HepG2 (cell line): Measurements from ENCODE around the gene PPY.

Source experiments
- ETV6 ChIP-seq: sonication (generic); formaldehyde crosslinking; conservative IDR thresholded peaks from 2 replicates; pipeline ENCODE4 v1.4.0; 2020; ENCODE audit warnings: missing genetic modification reagents
- FIP1L1 ChIP-seq: fragments of 200-400 bp; formaldehyde crosslinking; IDR thresholded peaks from 2 replicates; pipeline ENCODE4 v1.6.1; 2018; ENCODE audit warnings: low read depth, mild to moderate bottlenecking, low read length, moderate library complexity, borderline replicate concordance; ENCODE audit not compliant: insufficient read depth
- NFE2L2 ChIP-seq: fragments of 150-350 bp; IDR thresholded peaks from 2 replicates; pipeline ENCODE4 v1.6.1; 2014; ENCODE audit warnings: low read length
- NFIC ChIP-seq: IDR thresholded peaks from 2 replicates; pipeline ENCODE4 v1.6.1; 2012; ENCODE audit warnings: mild to moderate bottlenecking, low read length, inconsistent platforms
- SETDB1 ChIP-seq: sonication (generic); formaldehyde crosslinking; IDR thresholded peaks from 2 replicates; pipeline ENCODE4 v1.5.1; 2020; ENCODE audit warnings: missing genetic modification reagents, mild to moderate bottlenecking, borderline replicate concordance
- TAF1 ChIP-seq: sonication (generic); formaldehyde crosslinking; IDR thresholded peaks from 2 replicates; pipeline ENCODE4 v1.4.0; 2020; ENCODE audit warnings: missing genetic modification reagents
- TF ChIP-seq, protein P1 (sequence below): sonication (generic); formaldehyde crosslinking; IDR thresholded peaks from 2 replicates; pipeline ENCODE4 v1.5.0; 2020; ENCODE audit warnings: mild to moderate bottlenecking, missing genetic modification reagents, moderate library complexity
- TF ChIP-seq, protein P2 (sequence below): sonication (generic); formaldehyde crosslinking; IDR thresholded peaks from 2 replicates; pipeline ENCODE4 v1.4.0; 2020; ENCODE audit warnings: missing genetic modification reagents

DNA sequence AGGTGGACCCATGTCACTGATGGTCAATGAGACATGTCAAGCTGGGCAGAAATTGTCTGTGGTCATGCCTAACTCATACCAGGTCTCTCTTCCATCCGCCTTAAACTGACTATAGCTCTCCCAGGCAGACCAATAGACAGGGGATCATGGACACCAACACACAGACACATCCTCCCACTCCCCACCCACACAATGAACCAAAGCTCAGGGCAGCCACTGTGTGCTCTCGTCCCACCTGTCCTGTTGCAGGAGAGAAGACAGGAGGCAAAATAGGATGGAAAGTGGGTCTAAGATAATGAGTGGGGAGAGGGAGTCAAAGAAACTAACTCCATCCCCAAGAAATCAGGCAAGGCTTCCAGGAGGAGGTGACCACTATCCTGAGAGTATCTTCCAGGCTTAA lies 8.3 kb upstream of the PPY start:
- TF ChIP-seq, protein P1, sequence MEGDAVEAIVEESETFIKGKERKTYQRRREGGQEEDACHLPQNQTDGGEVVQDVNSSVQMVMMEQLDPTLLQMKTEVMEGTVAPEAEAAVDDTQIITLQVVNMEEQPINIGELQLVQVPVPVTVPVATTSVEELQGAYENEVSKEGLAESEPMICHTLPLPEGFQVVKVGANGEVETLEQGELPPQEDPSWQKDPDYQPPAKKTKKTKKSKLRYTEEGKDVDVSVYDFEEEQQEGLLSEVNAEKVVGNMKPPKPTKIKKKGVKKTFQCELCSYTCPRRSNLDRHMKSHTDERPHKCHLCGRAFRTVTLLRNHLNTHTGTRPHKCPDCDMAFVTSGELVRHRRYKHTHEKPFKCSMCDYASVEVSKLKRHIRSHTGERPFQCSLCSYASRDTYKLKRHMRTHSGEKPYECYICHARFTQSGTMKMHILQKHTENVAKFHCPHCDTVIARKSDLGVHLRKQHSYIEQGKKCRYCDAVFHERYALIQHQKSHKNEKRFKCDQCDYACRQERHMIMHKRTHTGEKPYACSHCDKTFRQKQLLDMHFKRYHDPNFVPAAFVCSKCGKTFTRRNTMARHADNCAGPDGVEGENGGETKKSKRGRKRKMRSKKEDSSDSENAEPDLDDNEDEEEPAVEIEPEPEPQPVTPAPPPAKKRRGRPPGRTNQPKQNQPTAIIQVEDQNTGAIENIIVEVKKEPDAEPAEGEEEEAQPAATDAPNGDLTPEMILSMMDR (CRISPR knock-in tag) = no peak
- TF ChIP-seq FIP1L1 (no peak), ETV6 (CRISPR knock-in tag) (no peak), NFIC (no peak), SETDB1 (CRISPR knock-in tag) (no peak), NFE2L2 (no peak), TAF1 (no peak)
- TF ChIP-seq, protein P2, sequence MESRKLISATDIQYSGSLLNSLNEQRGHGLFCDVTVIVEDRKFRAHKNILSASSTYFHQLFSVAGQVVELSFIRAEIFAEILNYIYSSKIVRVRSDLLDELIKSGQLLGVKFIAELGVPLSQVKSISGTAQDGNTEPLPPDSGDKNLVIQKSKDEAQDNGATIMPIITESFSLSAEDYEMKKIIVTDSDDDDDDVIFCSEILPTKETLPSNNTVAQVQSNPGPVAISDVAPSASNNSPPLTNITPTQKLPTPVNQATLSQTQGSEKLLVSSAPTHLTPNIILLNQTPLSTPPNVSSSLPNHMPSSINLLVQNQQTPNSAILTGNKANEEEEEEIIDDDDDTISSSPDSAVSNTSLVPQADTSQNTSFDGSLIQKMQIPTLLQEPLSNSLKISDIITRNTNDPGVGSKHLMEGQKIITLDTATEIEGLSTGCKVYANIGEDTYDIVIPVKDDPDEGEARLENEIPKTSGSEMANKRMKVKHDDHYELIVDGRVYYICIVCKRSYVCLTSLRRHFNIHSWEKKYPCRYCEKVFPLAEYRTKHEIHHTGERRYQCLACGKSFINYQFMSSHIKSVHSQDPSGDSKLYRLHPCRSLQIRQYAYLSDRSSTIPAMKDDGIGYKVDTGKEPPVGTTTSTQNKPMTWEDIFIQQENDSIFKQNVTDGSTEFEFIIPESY (CRISPR knock-in tag) = no peak
